ENCODE measurements around the gene CDCP1.

DNA sequence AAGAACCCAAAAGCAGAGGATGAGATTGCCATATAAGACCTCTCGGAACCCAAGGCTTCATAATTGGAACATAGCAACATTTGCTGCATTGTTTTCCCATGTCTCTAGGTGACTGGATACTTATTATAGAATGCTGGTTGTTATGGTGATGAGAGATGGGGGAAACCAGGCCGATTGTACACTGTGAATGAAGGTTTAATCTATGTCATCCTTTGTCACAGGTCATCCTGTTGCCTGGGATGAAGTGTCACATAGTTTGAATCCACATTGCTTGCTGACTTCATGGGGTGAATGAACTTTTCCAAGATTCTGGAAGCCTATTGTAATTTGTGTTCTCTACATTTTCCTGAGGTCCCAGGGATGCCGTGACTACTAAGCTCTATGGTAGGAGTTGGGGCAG, 78.2 kb downstream of the CDCP1 start:
- TF ChIP-seq, protein P1, sequence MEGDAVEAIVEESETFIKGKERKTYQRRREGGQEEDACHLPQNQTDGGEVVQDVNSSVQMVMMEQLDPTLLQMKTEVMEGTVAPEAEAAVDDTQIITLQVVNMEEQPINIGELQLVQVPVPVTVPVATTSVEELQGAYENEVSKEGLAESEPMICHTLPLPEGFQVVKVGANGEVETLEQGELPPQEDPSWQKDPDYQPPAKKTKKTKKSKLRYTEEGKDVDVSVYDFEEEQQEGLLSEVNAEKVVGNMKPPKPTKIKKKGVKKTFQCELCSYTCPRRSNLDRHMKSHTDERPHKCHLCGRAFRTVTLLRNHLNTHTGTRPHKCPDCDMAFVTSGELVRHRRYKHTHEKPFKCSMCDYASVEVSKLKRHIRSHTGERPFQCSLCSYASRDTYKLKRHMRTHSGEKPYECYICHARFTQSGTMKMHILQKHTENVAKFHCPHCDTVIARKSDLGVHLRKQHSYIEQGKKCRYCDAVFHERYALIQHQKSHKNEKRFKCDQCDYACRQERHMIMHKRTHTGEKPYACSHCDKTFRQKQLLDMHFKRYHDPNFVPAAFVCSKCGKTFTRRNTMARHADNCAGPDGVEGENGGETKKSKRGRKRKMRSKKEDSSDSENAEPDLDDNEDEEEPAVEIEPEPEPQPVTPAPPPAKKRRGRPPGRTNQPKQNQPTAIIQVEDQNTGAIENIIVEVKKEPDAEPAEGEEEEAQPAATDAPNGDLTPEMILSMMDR (IDR thresholded peaks at IDR 0.05), result no peak
- TF ChIP-seq POLR2A (IDR thresholded peaks at IDR 0.05), result no peak
